SK-N-MC (cell line): ENCODE results near the gene APOLD1.

Experiments
- DNase-seq: peaks from one replicate; pipeline ENCODE4 v3.0.0-alpha.2; 2011; ENCODE audit warnings: low read depth, low spot score
- H3K27ac ChIP-seq: fragments of 200-600 bp; sonication (generic); 2 replicates; pipeline ENCODE4 v1.5.1; 2016; ENCODE audit warnings: mixed run types
- H3K36me3 ChIP-seq: fragments of 200-600 bp; sonication (generic); 2 replicates; pipeline ENCODE4 v1.6.1; 2017; ENCODE audit warnings: antibody characterized with exemption, low read length, mixed read lengths; ENCODE audit not compliant: insufficient read depth
- H3K4me3 ChIP-seq: fragments of 200-600 bp; sonication (generic); 2 replicates; pipeline ENCODE4 v1.5.1; 2016
- H3K9ac ChIP-seq: fragments of 200-600 bp; sonication (generic); 2 replicates; pipeline ENCODE4 v1.8.0; 2017; ENCODE audit warnings: mixed run types, mixed read lengths; ENCODE audit not compliant: insufficient read length
- H3K9me3 ChIP-seq: fragments of 200-600 bp; sonication (generic); 2 replicates; pipeline ENCODE4 v1.6.1; 2017; ENCODE audit warnings: low read depth, mild to moderate bottlenecking, antibody characterized with exemption, low read length, moderate library complexity, mixed read lengths
- EZH2 ChIP-seq: fragments of 200-600 bp; sonication (generic); IDR thresholded peaks from one replicate; pipeline ENCODE4 v1.6.1; 2017; ENCODE audit warnings: antibody characterized with exemption
- FOXP2 ChIP-seq: optimal IDR thresholded peaks from 2 replicates; pipeline ENCODE3; 2011; ENCODE audit warnings: mild to moderate bottlenecking, moderate library complexity; ENCODE audit not compliant: insufficient read depth; ENCODE audit errors: extremely low read length, control extremely low read depth
- POLR2AphosphoS5 ChIP-seq: IDR thresholded peaks from 2 replicates; pipeline ENCODE4 v1.6.1; 2012; ENCODE audit warnings: mild to moderate bottlenecking, low read depth, low read length, borderline replicate concordance

APOLD1 gene

GRCh38 chr12:12791756-12792369, 6.4 kb downstream of the APOLD1 start:
- Histone ChIP-seq H3K9ac (no peak overlapping the region), H3K9me3 (no peaks in the 10 kb centered on the region), H3K27ac (no peak overlapping the region), H3K4me3 (no peak overlapping the region), H3K36me3 (no peaks in the 10 kb centered on the region)
- TF ChIP-seq POLR2AphosphoS5 (no peak), EZH2 (no peak), FOXP2 (no peak)
- DNase-seq: no peak

GRCh38 chr12:12792421-12792820, 7.0 kb downstream of the APOLD1 start:
- no peak for DNase-seq
- H3K9ac ChIP-seq: no peak overlapping the region
- H3K36me3 ChIP-seq: no peaks in the 10 kb centered on the region
- H3K9me3 ChIP-seq: no peaks in the 10 kb centered on the region
- TF ChIP-seq POLR2AphosphoS5 (no peak), FOXP2 (no peak), EZH2 (no peak)
- H3K4me3 ChIP-seq: no peak overlapping the region
- H3K27ac ChIP-seq: no peak overlapping the region

DNA sequence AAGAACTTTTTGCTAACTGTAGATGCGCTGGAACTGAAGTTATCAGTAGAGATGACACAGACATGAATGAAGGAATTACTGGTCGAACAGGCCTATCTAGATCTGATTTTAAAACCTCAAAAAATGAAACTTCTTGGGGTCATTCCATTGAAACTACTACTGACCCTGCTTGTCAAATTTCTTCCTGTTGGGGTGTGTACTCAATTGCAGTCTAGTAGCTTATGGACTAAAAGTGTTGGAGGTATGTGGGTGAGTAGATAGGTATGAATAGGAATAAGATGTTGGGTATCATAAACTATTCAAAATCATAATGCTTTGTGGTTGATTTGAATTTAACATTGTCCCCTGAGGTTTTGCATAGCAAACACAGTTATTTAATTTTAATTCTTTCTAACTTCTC, 9.2 kb downstream of the APOLD1 start:
- no peak overlapping the region for H3K27ac ChIP-seq

GRCh38 chr12:12796171-12796570, 10.7 kb downstream of the APOLD1 start:
- Histone ChIP-seq H3K4me3 (no peak overlapping the region), H3K9ac (no peak overlapping the region), H3K27ac (no peak overlapping the region), H3K36me3 (no peaks in the 10 kb centered on the region), H3K9me3 (no peaks in the 10 kb centered on the region)
- no peak for TF ChIP-seq EZH2
- no peak for TF ChIP-seq FOXP2
- TF ChIP-seq POLR2AphosphoS5: no peak
- no peak for DNase-seq

More for the DNA sequence above, 9.2 kb downstream of the APOLD1 start:
- DNase-seq: no peak
- TF ChIP-seq FOXP2 (no peak), POLR2AphosphoS5 (no peak), EZH2 (no peak)
- no peak overlapping the region for H3K9ac ChIP-seq
- no peaks in the 10 kb centered on the region for H3K9me3 ChIP-seq
- H3K4me3 ChIP-seq: no peak overlapping the region
- no peaks in the 10 kb centered on the region for H3K36me3 ChIP-seq

- H3K9ac ChIP-seq: no peak overlapping the region
- H3K4me3 ChIP-seq: no peak overlapping the region
- no peak for DNase-seq
- H3K36me3 ChIP-seq: no peaks in the 10 kb centered on the region
- H3K9me3 ChIP-seq: no peaks in the 10 kb centered on the region
- no peak overlapping the region for H3K27ac ChIP-seq
- TF ChIP-seq FOXP2 (no peak), EZH2 (no peak), POLR2AphosphoS5 (no peak)
Observed at GRCh38 chr12:12796928-12797793, 11.7 kb downstream of the APOLD1 start.

DNA sequence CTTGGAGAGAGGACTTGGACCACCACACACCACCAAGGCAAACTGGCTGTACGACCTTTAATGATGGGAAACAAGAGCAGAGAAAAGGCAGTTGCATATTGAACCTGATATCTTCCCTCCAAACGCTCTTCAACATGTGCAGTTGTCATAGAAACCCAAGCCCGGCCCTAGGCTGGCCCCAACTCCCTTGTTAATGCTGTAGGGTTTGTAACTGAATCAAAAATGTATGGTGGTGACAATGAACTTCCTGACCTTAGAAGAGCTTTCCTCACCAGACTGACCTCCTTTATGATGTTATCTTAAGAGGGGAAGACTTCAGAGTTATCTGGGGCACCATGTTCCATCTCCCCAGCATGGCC, 12.3 kb downstream of the APOLD1 start:
- Histone ChIP-seq H3K9ac (no peak overlapping the region), H3K4me3 (no peak overlapping the region), H3K9me3 (no peaks in the 10 kb centered on the region), H3K27ac (no peak overlapping the region), H3K36me3 (no peaks in the 10 kb centered on the region)
- TF ChIP-seq POLR2AphosphoS5 (no peak), EZH2 (no peak), FOXP2 (no peak)
- no peak for DNase-seq

- Histone ChIP-seq H3K27ac (no peak overlapping the region), H3K36me3 (no peaks in the 10 kb centered on the region), H3K4me3 (no peak overlapping the region), H3K9ac (no peak overlapping the region), H3K9me3 (no peaks in the 10 kb centered on the region)
- TF ChIP-seq EZH2 (no peak), FOXP2 (no peak), POLR2AphosphoS5 (no peak)
- no peak for DNase-seq
Observed at GRCh38 chr12:12798480-12798879, 13.0 kb downstream of the APOLD1 start.

- Histone ChIP-seq H3K36me3 (no peaks in the 10 kb centered on the region), H3K9ac (no peak overlapping the region), H3K9me3 (no peaks in the 10 kb centered on the region), H3K4me3 (no peak overlapping the region), H3K27ac (no peak overlapping the region)
- no peak for DNase-seq
- TF ChIP-seq FOXP2 (no peak), POLR2AphosphoS5 (no peak), EZH2 (no peak)
Observed at GRCh38 chr12:12799163-12799920, 13.9 kb downstream of the APOLD1 start.
